GM12865 (cell line): ENCODE results near the gene TCEAL9.

Experiments
- DNase-seq: peaks from one replicate; pipeline ENCODE4 v3.0.0; 2010; ENCODE audit warnings: low read depth
- H3K4me3 ChIP-seq: 2 replicates; pipeline ENCODE4 v1.5.1; 2011; ENCODE audit warnings: mild to moderate bottlenecking, low read depth, low read length, control low read depth
- TF ChIP-seq, protein P1 (sequence below): IDR thresholded peaks from 2 replicates; pipeline ENCODE4 v1.5.1; 2011; ENCODE audit warnings: low read length, control low read depth, low read depth, inconsistent platforms; ENCODE audit not compliant: insufficient read depth; ENCODE audit errors: missing control alignments

Gene TCEAL9

GRCh38 chrX:103372886-103373285 lies 16.6 kb downstream of the TCEAL9 start:
- H3K4me3 ChIP-seq = no peak overlapping the region
- TF ChIP-seq, protein P1, sequence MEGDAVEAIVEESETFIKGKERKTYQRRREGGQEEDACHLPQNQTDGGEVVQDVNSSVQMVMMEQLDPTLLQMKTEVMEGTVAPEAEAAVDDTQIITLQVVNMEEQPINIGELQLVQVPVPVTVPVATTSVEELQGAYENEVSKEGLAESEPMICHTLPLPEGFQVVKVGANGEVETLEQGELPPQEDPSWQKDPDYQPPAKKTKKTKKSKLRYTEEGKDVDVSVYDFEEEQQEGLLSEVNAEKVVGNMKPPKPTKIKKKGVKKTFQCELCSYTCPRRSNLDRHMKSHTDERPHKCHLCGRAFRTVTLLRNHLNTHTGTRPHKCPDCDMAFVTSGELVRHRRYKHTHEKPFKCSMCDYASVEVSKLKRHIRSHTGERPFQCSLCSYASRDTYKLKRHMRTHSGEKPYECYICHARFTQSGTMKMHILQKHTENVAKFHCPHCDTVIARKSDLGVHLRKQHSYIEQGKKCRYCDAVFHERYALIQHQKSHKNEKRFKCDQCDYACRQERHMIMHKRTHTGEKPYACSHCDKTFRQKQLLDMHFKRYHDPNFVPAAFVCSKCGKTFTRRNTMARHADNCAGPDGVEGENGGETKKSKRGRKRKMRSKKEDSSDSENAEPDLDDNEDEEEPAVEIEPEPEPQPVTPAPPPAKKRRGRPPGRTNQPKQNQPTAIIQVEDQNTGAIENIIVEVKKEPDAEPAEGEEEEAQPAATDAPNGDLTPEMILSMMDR = no peak

DNA sequence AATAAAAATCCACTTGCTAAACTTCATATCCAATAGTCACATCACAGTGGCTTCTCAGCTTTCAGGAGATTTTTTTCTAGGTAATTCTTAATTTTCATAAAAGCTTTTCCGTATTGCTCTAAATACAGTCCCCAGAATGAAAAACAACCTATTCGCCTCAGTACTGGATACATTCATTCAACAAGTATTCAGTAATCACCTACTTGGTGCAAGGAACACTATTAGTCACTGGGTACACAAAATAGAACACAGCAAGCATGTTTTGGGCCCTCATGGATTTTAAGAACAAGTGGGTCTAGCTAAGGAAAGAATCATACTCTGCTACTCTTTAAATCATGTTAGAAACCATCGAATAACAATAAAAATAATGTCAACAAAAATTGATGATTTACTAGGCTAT lies 17.3 kb downstream of the TCEAL9 start:
- TF ChIP-seq, protein P1 = no peak
- no peak for DNase-seq
- no peak overlapping the region for H3K4me3 ChIP-seq

More at GRCh38 chrX:103372886-103373285, 16.6 kb downstream of the TCEAL9 start:
- DNase-seq = no peak

DNA sequence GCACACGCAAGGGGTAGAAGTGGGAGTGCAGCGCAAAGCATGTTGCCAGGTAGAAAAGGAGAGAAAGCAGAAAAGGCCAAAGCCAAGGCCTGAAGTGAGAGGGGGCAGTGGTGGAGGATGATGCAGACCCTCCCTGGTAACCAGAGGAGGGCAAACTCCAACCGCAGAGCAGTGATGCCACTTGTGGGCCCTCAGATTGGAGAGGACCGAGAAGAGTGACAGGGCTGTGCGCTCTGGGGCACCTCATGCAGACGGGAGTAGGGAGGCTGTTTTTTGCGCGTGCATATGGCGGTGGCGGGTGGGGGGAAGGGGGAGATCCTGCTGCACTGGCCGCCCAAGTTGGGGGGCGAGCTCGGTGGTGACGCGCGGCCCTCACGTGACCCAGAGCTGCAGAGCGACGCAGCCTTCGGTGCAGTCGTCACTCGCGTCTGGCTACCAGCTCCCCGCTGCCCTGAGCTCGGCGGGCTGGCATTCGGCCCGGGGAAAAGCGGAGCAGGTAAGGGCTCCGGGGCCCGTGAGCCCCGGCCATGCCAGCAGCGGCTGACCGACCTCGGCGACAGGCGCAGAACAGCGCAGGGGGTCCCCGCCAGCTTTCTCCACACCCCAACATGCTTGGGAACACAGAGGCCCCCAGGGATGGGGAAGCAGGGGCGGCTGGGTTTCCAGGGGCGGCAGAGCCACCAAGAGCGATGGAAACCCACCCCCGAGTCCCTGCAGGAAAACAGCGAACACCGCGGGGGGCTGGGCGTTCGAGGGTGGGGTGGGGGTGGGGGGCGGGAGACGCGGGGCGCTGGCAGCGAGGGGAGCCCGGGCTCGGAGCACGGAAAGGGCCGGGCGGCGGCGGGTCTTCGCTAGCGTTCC lies 20.0 kb downstream of the TCEAL9 start, which contains the start of gene BEX3:
Gene BEX3, plus strand, starts transcription at position 421 of the 861 bp plus-strand sequence. CDS start 984 bp downstream, outside the sequence.
- DNase-seq = peak; percentile 19
- peak within 1 kb of the TSS; percentile 57 for H3K4me3 ChIP-seq
- TF ChIP-seq, protein P1 = no peak

DNA sequence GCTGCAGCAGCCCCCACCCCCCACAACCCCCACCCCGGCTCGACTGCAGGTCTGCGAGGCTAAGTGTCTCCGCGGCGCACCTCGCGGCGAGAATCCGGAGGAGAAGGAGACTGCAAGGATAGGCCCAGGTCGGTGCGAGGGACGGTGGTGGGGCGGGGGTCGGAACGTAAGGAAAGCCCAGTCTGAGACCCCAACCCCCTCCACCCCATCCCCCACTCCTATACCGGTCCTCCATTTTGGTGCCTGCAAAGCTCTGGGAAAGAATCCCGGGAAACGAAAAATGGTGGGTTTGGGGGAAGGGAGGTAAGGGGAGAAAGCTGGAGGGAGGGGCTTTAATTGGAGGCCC lies 20.6 kb downstream of the TCEAL9 start:
- peak overlapping the region; percentile 47 for H3K4me3 ChIP-seq
- peak; percentile 1 for DNase-seq
- TF ChIP-seq, protein P1 = no peak

GRCh38 chrX:103378990-103379389 lies 22.7 kb downstream of the TCEAL9 start:
- TF ChIP-seq, protein P1 = no peak
- no peak for DNase-seq
- no peak overlapping the region for H3K4me3 ChIP-seq

DNA sequence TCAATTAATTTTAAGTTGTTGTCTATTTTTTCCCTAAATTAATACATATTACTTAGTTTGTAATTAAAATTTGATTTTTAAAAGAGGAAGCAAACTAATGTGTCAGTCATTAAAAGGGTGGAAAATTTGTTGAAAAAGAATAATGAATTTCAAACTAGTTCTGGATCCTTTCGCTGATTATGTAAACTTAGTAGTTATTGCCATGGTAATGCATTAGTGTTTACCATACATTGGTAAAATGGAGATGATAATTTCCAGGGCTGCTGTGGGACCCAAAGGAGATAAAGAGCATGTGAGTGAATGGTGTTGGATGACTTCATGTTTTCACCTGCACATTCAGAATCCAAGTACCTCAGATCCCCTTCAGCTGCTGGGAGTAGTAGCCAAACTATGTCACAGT lies 26.6 kb downstream of the TCEAL9 start:
- TF ChIP-seq, protein P1 = no peak
- DNase-seq = no peak
- H3K4me3 ChIP-seq = no peak overlapping the region
